DND-41 (cell line): ENCODE results near the gene PDLIM1.

ENCODE experiments used
- ATAC-seq: fragments of 200-7000 bp; cut with Tn5 transposase; 3 replicates; pipeline ENCODE4 v1.9.1; 2021; ENCODE audit warnings: low read depth; ENCODE audit not compliant: insufficient read depth
- DNase-seq: peaks from one replicate; pipeline ENCODE4 v3.0.0-alpha.2; 2020
- H2AFZ ChIP-seq: 2 replicates; pipeline ENCODE4 v1.6.0; 2012; ENCODE audit warnings: low read depth, low read length
- H3K27ac ChIP-seq: 2 replicates; pipeline ENCODE4 v1.5.1; 2012; ENCODE audit warnings: low read length, inconsistent platforms
- H3K27me3 ChIP-seq: fragments of 200-600 bp; sonication (generic); 2 replicates; pipeline ENCODE4 v1.6.0; 2012; ENCODE audit warnings: low read length, mild to moderate bottlenecking, inconsistent platforms; ENCODE audit not compliant: insufficient read depth, poor library complexity
- H3K36me3 ChIP-seq: 2 replicates; pipeline ENCODE4 v1.5.1; 2012; ENCODE audit warnings: low read length, inconsistent platforms; ENCODE audit not compliant: insufficient read depth
- H3K4me1 ChIP-seq: 2 replicates; pipeline ENCODE4 v1.5.1; 2012; ENCODE audit warnings: mild to moderate bottlenecking, low read length; ENCODE audit not compliant: insufficient read depth
- H3K4me2 ChIP-seq: 2 replicates; pipeline ENCODE4 v1.6.0; 2012; ENCODE audit warnings: mild to moderate bottlenecking, moderate library complexity, low read length, inconsistent platforms; ENCODE audit not compliant: insufficient read depth
- H3K4me3 ChIP-seq, 2 experiments: fragments of 200-600 bp in 1 of 2; shearing (Covaris generic) in 1 of 2; 2 replicates each; pipeline ENCODE4 v1.5.1; 2012 to 2016; ENCODE audit warnings: inconsistent platforms in 2 of 2, low read length in 2 of 2, mild to moderate bottlenecking in 2 of 2, low read depth in 1 of 2, moderate library complexity in 1 of 2
- H3K79me2 ChIP-seq: 2 replicates; pipeline ENCODE4 v1.6.0; 2012; ENCODE audit warnings: low read length, inconsistent platforms; ENCODE audit not compliant: insufficient read depth
- H3K9ac ChIP-seq: 2 replicates; pipeline ENCODE4 v1.6.0; 2012; ENCODE audit warnings: low read depth, mild to moderate bottlenecking, inconsistent platforms, low read length, moderate library complexity
- H3K9me3 ChIP-seq: 2 replicates; pipeline ENCODE4 v1.5.1; 2012; ENCODE audit warnings: low read length, moderate library complexity, mild to moderate bottlenecking, inconsistent platforms; ENCODE audit not compliant: insufficient read depth, severe bottlenecking
- H4K20me1 ChIP-seq: 2 replicates; pipeline ENCODE4 v1.6.0; 2012; ENCODE audit warnings: low read length; ENCODE audit not compliant: insufficient read depth
- EZH2 ChIP-seq: IDR thresholded peaks from 3 replicates; pipeline ENCODE4 v1.6.1; 2012; ENCODE audit warnings: borderline replicate concordance, low read depth, mild to moderate bottlenecking, moderate library complexity, low read length, inconsistent platforms; ENCODE audit not compliant: severe bottlenecking
- TF ChIP-seq, protein P1 (sequence below): IDR thresholded peaks from 2 replicates; pipeline ENCODE4 v1.5.1; 2012; ENCODE audit warnings: borderline replicate concordance, low read length, moderate library complexity, mild to moderate bottlenecking; ENCODE audit not compliant: poor library complexity, severe bottlenecking; ENCODE audit errors: extremely low read depth

The PDLIM1 gene

DNA sequence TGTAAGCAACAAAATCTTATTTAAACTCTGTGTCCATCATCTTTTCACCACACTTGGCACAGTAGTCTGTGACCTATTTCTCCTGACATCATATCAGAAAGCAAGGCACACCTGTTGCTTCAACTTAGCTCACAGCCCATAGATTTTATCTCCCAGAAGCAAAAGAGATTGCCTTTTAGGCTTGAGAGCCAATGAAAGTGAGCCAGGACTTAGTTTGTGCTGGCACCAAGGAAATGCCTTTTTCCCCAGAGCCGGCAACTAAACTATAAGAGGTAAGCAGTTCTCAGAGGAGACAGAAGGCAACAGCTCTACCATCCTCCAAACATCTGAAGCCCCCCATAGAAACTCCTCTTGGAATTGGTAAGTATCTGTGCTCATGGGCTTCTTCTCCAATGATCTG, 96.9 kb downstream of the PDLIM1 start, which contains the start of gene ACSM6:
Gene ACSM6 (plus strand): TSS at position 295 of the 400 bp plus-strand sequence. CDS start 248 bp downstream, outside the sequence.
- H2AFZ ChIP-seq = no peak within 1 kb of the TSS
- H3K4me1 ChIP-seq = no peaks in the 10 kb centered on the region
- ATAC-seq = no peak
- no peak within 1 kb of the TSS for H3K9ac ChIP-seq
- no peaks in the 10 kb centered on the region for H4K20me1 ChIP-seq
- H3K27me3 ChIP-seq = no peaks in the 10 kb centered on the region
- no peak for TF ChIP-seq EZH2
- TF ChIP-seq, protein P1, sequence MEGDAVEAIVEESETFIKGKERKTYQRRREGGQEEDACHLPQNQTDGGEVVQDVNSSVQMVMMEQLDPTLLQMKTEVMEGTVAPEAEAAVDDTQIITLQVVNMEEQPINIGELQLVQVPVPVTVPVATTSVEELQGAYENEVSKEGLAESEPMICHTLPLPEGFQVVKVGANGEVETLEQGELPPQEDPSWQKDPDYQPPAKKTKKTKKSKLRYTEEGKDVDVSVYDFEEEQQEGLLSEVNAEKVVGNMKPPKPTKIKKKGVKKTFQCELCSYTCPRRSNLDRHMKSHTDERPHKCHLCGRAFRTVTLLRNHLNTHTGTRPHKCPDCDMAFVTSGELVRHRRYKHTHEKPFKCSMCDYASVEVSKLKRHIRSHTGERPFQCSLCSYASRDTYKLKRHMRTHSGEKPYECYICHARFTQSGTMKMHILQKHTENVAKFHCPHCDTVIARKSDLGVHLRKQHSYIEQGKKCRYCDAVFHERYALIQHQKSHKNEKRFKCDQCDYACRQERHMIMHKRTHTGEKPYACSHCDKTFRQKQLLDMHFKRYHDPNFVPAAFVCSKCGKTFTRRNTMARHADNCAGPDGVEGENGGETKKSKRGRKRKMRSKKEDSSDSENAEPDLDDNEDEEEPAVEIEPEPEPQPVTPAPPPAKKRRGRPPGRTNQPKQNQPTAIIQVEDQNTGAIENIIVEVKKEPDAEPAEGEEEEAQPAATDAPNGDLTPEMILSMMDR = no peak
- no peaks in the 10 kb centered on the region for H3K79me2 ChIP-seq
- no peaks in the 10 kb centered on the region for H3K36me3 ChIP-seq
- H3K27ac ChIP-seq = no peak within 1 kb of the TSS
- no peak for DNase-seq
- H3K4me3 ChIP-seq = no peak within 1 kb of the TSS
- no peaks in the 10 kb centered on the region for H3K9me3 ChIP-seq
- no peak within 1 kb of the TSS for H3K4me2 ChIP-seq

DNA sequence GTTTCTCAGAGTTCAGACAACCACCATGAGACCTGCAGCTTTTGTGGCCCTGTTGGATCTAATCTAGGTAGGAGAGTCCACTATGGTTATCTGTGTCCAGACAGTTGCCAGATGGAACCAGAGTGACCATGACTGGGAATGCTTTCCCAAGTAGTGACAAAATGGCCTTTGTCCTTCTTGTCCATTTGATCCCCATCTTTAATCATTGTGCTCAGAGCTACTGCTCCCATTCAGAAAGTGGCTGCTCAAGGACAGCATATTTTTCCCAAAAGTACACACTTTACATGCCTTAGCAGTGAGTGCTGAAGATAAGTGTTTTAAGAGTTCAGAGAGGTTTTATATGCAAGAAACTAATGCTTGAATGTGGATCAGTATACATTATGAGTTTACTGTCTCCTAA, 102.2 kb downstream of the PDLIM1 start:
- Histone ChIP-seq H3K27ac (no peak overlapping the region), H3K36me3 (no peaks in the 10 kb centered on the region), H2AFZ (no peak overlapping the region), H3K79me2 (no peaks in the 10 kb centered on the region), H3K4me2 (no peak overlapping the region), H3K4me1 (no peaks in the 10 kb centered on the region), H4K20me1 (no peaks in the 10 kb centered on the region), H3K4me3 (no peak overlapping the region), H3K9ac (no peak overlapping the region), H3K27me3 (no peaks in the 10 kb centered on the region), H3K9me3 (no peaks in the 10 kb centered on the region)
- ATAC-seq = no peak
- no peak for DNase-seq
- TF ChIP-seq, protein P1 = no peak
- TF ChIP-seq EZH2 = no peak

DNA sequence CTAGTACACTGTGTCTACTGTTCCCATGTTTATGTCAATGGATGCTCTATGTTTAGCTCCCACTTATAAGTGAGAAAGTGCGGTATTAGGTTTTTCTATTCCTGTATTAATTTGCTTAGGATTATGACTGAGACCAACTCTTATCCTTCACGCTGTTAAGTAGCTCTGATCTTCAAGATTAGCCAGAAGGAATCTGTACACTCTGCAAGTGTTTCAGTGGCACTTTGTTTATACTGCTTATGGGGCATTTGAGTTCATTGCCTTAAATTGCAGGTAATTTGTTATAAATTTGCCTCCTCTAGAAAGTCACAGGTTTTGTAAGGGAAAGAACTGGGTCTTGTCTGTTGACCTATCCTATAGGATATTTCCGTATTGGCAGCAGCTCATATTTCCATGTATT, 103.2 kb downstream of the PDLIM1 start:
- Histone ChIP-seq H3K9ac (no peak overlapping the region), H3K4me2 (no peak overlapping the region), H3K4me3 (no peak overlapping the region), H3K79me2 (no peaks in the 10 kb centered on the region), H2AFZ (no peak overlapping the region), H3K27ac (no peak overlapping the region), H3K27me3 (no peaks in the 10 kb centered on the region), H3K9me3 (no peaks in the 10 kb centered on the region), H3K4me1 (no peaks in the 10 kb centered on the region), H4K20me1 (no peaks in the 10 kb centered on the region), H3K36me3 (no peaks in the 10 kb centered on the region)
- DNase-seq = no peak
- no peak for ATAC-seq
- TF ChIP-seq, protein P1 = no peak
- no peak for TF ChIP-seq EZH2
